CD4-positive, alpha-beta T cell treated with Interleukin-4 for 4 hours (primary cell): ENCODE results near the gene NELL1.

ENCODE experiments used
- DNase-seq: peaks from one replicate; pipeline ENCODE4 v3.0.0-alpha.2; 2020

The NELL1 gene

DNA sequence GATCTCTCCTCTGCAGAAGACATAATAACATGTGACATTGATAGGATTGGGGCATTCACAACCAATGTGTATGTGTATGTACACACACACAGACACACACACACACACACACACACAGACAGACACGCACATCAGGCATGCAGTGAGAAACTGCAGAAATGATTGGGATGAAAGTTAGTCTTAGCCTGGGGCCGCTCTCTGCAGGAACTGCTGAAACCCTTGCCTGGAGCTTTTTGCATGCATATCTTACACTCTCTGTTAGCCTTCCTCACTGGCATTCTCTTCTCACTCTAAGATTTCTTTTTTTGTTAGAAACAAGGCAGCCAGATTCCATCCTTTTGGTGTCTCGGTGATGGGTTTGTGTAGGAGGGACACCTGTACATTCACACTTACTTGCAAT lies 337.9 kb downstream of the NELL1 start:
- no peak for DNase-seq

DNA sequence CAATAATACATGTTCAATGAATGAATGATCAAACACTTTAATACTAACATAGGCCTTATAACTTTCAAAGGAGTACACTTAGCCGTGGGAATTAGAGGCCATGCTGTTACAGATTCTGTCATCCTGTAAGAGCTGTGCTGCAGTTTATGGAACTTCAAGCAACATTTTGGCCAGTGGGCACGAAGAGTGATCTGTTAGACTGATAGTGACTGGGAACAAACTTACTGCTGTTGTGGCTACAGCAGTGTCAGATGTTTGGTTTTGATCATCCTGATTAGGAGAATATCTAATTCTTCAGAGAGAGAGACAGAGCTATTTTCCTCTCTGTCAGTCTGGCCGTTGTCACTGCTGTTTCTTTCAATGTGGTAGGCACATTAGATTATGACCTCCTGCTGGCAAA lies 348.9 kb downstream of the NELL1 start:
- DNase-seq: no peak

GRCh38 chr11:21026685-21027084 lies 357.3 kb downstream of the NELL1 start:
- DNase-seq: no peak

- DNase-seq: no peak
Observed at GRCh38 chr11:21037850-21038249, 368.5 kb downstream of the NELL1 start.

- no peak for DNase-seq
Observed at GRCh38 chr11:21038801-21039200, 369.4 kb downstream of the NELL1 start.

GRCh38 chr11:21040630-21041029 lies 371.2 kb downstream of the NELL1 start:
- no peak for DNase-seq

GRCh38 chr11:21048626-21049025 lies 379.2 kb downstream of the NELL1 start:
- no peak for DNase-seq

- no peak for DNase-seq
Observed at GRCh38 chr11:21053466-21053865, 384.1 kb downstream of the NELL1 start.

DNA sequence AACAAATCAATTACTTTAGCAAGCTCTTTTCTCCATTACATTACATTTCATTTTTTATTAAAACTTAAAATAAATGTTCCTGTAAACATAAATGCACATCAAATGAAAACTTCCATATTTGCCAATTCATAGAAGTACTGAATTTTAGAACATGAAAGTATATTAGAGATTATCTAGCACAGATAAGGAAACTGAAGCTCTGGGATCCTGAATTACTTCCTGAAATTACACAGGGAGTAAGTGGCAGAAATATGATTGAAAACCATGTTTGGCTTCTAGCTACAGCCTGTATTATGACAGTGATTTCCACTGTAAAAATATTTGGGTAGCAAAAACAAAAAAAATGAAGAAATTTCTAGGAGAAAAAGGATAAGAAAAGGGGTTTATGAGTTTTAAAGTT lies 387.3 kb downstream of the NELL1 start:
- no peak for DNase-seq

DNA sequence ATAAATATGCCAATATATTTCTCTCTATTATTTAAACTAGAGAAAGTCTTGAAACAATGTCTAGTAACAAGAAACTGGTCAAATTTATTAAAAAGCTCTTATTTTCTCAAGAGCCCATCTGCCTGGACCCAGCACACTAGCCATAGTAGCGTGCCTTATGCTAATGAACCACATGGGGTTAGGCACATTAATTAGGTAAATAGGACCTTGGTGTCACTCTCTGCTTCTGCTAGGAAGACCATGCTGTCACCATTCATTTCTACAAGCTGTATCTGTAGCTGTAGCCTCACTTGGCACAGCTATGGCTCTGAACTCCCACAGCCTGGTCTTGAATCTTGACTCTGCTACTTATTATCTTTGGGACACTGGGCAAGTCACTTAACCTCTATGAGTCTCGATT lies 390.5 kb downstream of the NELL1 start:
- DNase-seq: no peak

DNA sequence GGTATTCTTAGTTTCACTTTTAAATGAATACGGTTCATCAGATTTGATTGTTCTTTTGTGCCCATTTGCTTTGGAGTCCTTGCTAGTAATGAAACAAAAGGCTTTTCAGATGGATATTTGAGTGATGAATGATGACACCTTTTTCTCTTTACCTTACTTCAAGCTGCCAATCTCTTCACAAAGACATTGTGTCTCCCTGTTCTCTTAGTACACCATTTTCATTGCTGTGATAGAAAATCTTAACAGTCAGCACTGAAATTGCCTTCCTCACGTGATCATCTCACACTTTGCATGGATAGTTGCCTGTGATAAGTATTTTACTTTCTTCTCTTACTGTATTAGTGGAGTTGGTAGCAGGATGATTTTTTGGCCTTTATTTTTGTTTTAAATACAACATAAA lies 396.6 kb downstream of the NELL1 start:
- no peak for DNase-seq

DNA sequence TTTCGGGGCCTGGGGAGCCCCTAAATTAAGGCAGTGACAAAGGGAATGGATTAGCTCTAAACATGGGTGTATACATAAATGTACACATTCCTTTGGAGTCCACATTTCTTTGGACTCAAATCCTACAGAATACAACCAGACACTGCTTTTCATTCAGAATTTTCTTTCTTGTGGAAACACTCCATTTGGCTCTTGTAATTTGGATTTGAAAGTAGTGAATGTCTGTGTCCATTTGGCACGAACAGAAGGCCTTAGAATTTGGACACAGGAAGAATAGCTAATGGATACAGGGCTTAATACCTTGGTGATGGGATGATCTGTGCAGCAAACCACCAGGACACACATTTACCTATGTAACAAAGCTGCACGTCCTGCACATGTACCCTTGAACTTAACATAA lies 399.5 kb downstream of the NELL1 start:
- no peak for DNase-seq

- DNase-seq: no peak
Observed at GRCh38 chr11:21069909-21070308, 400.5 kb downstream of the NELL1 start.

DNA sequence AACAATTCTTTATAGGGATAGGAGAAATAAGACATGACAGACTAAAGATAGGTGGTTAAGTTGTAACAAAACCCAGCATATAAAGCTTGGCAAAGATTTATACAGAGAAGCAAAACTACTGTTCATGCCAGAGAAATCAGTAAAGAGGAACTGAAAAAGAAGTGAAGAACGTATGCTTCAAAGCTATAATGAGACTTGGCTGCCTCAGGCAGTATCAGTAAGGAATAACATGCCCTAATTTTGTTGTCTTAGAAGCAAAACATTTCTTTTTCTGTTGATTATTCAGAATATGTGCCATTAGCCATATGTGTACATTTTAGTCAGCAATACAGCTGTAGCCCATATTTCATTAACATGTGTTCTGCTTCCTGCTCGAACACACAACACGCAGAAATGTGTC lies 403.2 kb downstream of the NELL1 start:
- DNase-seq: no peak

DNA sequence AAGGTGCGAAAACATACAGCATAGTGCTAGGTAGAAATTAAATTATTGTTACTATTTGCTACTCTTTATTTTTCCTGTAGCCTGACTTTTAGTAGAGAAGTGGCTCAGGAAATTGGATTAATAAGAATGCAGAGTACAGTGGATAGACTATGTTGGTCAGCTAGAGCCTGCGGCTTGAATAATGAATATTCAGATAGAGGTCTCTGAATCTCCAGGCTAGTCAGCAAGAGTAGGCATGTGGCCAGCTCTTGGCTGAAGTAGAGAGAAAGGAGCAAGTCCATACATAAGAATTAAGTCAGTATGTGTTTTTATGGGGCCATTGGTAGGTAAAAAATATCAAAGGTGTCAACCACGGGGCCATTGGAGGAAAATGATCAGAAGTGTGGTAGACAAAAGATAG lies 413.5 kb downstream of the NELL1 start:
- DNase-seq: no peak

- no peak for DNase-seq
Observed at GRCh38 chr11:21088930-21089329, 419.5 kb downstream of the NELL1 start.

GRCh38 chr11:21104641-21105040 lies 435.3 kb downstream of the NELL1 start:
- DNase-seq: no peak

GRCh38 chr11:21105196-21105917 lies 436.0 kb downstream of the NELL1 start:
- no peak for DNase-seq

DNA sequence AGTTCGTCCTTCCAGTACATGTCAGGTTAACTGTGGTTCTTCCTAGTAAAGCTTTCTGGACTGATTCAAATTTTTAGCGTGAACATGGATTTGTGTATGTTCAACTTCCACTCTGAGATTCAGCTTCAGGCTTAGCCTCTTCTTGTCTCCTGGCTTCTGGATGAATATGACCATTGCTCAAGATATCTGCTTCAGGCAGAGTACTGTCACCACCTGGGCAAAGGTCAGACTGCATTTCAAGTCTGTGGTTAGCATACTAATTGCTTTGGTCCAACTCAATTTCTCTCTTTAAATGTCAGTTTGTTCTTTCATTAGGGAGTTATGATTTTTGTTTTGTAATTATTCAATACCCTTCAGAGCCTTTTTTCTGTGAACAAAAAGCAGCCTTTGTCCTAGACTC lies 440.0 kb downstream of the NELL1 start:
- DNase-seq: no peak

DNA sequence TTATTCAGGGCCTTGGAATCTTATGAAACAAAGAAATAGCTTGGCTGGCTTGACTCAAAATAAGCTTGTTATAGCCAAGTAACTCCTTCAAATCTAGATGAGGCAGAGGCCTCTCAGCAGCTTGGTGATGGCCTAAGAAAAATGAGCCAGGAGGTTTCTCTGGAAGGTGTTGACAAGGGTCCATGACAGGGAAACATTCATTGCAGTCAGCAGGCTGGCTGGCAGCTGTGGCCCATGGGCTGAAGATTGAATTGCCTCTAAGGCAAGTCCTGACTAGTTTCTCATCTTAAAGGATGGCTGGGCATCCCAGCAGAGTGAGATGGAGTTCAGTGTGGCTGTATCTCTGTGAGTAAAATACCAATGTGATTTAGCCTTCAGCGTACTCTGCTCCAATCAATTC lies 441.0 kb downstream of the NELL1 start:
- no peak for DNase-seq

DNA sequence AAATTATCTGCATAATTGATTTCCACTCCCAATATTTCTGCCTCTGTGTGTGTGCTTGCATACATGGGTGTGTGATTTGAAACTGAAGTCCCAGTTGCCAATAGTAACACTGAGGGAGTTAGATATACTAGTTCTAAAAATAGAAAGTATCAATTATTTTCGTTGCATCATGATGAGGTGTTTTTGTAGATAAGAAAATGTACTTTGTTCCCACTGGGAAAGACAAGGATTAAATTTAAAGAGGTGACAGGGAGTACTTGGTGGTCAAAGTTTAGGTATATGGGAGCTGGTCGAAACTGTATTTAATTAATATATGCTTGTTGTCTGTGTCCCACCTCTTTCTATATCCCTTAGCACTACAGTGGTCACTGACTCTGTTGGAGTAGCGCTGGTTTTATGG lies 444.5 kb downstream of the NELL1 start:
- DNase-seq: no peak

GRCh38 chr11:21116009-21116408 lies 446.6 kb downstream of the NELL1 start:
- no peak for DNase-seq

DNA sequence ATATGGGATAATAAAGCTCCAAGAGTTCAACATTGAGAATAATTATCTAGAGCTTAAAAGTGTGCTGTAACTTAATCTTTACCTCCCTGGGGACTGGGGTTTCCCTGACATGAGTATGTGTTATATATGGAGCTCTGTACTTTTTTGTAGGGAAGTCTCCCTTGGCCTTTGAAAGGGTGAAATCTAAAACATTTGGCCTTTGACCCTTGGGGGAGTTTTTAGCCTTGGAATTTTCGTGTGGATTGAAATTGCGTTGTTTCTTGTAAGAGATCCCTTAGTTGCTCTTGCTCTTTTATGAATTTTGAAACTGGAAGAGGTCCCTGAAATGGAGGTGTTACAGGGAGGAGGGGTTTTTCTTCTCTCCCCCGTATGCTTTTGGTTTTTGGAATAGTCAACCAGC lies 450.0 kb downstream of the NELL1 start:
- DNase-seq: no peak

GRCh38 chr11:21121991-21122390 lies 452.6 kb downstream of the NELL1 start:
- DNase-seq: no peak

DNA sequence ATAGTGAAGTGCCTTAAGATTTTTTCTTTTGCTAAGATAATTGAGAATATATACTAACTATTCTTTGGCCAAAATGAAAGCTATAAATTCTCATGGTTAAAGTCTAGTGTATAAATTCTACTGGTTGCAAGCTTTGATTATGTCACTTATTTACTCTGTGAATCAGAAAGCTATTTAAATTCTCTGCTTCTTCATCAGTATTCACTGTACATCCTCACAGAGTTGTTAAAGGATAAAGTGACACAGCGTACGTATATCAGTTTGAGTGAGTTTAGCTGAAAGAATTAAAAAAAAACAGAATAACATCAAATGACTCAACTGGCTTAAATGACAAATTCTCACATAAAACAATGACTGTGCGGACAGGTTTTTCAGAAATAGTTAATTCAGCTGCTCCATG lies 453.1 kb downstream of the NELL1 start:
- DNase-seq: no peak
